DND-41 (cell line): ENCODE measurements around the gene PDE4DIP.
"Not testable (repeated sequence)": the region's sequence is repeated elsewhere in the genome, so short reads cannot be mapped to it uniquely, and the experiment has no call there.

Experiments
- ATAC-seq: fragments of 200-7000 bp; cut with Tn5 transposase; 3 replicates; pipeline ENCODE4 v1.9.1; 2021; ENCODE audit warnings: low read depth; ENCODE audit not compliant: insufficient read depth
- DNase-seq: peaks from one replicate; pipeline ENCODE4 v3.0.0-alpha.2; 2020
- H2AFZ ChIP-seq: 2 replicates; pipeline ENCODE4 v1.6.0; 2012; ENCODE audit warnings: low read depth, low read length
- H3K27ac ChIP-seq: 2 replicates; pipeline ENCODE4 v1.5.1; 2012; ENCODE audit warnings: low read length, inconsistent platforms
- H3K27me3 ChIP-seq: fragments of 200-600 bp; sonication (generic); 2 replicates; pipeline ENCODE4 v1.6.0; 2012; ENCODE audit warnings: low read length, mild to moderate bottlenecking, inconsistent platforms; ENCODE audit not compliant: insufficient read depth, poor library complexity
- H3K36me3 ChIP-seq: 2 replicates; pipeline ENCODE4 v1.5.1; 2012; ENCODE audit warnings: low read length, inconsistent platforms; ENCODE audit not compliant: insufficient read depth
- H3K4me1 ChIP-seq: 2 replicates; pipeline ENCODE4 v1.5.1; 2012; ENCODE audit warnings: mild to moderate bottlenecking, low read length; ENCODE audit not compliant: insufficient read depth
- H3K4me2 ChIP-seq: 2 replicates; pipeline ENCODE4 v1.6.0; 2012; ENCODE audit warnings: mild to moderate bottlenecking, moderate library complexity, low read length, inconsistent platforms; ENCODE audit not compliant: insufficient read depth
- H3K4me3 ChIP-seq, 2 experiments: fragments of 200-600 bp in 1 of 2; shearing (Covaris generic) in 1 of 2; 2 replicates each; pipeline ENCODE4 v1.5.1; 2012 to 2016; ENCODE audit warnings: inconsistent platforms in 2 of 2, low read length in 2 of 2, mild to moderate bottlenecking in 2 of 2, low read depth in 1 of 2, moderate library complexity in 1 of 2
- H3K79me2 ChIP-seq: 2 replicates; pipeline ENCODE4 v1.6.0; 2012; ENCODE audit warnings: low read length, inconsistent platforms; ENCODE audit not compliant: insufficient read depth
- H3K9ac ChIP-seq: 2 replicates; pipeline ENCODE4 v1.6.0; 2012; ENCODE audit warnings: low read depth, mild to moderate bottlenecking, inconsistent platforms, low read length, moderate library complexity
- H3K9me3 ChIP-seq: 2 replicates; pipeline ENCODE4 v1.5.1; 2012; ENCODE audit warnings: low read length, moderate library complexity, mild to moderate bottlenecking, inconsistent platforms; ENCODE audit not compliant: insufficient read depth, severe bottlenecking
- H4K20me1 ChIP-seq: 2 replicates; pipeline ENCODE4 v1.6.0; 2012; ENCODE audit warnings: low read length; ENCODE audit not compliant: insufficient read depth

PDE4DIP gene

DNA sequence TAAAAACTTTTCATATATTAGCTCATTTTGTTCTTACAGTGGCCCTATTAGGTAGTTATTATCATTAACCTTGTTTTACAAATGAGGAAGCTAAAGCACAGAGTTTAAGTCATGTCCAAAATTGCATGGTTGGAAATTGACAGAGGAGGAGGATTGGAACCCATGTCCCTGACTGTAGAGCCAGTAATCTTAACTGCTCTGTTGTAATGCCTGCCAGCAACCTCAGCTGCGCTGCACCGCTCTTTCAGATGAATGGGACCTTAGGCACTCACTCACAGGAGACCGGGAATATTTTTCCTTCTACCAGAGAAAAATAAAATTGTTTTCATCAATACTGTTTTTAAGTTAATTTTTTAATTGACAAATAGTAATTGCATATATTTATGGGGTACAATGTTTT is 14.9 kb upstream of the PDE4DIP start:
- not testable (repeated sequence) for H3K79me2 ChIP-seq, H3K36me3 ChIP-seq, H2AFZ ChIP-seq, H3K4me2 ChIP-seq, H3K4me1 ChIP-seq, H3K4me3 ChIP-seq, H3K9me3 ChIP-seq, ATAC-seq, H3K27me3 ChIP-seq, H3K27ac ChIP-seq, DNase-seq, H3K9ac ChIP-seq, H4K20me1 ChIP-seq

DNA sequence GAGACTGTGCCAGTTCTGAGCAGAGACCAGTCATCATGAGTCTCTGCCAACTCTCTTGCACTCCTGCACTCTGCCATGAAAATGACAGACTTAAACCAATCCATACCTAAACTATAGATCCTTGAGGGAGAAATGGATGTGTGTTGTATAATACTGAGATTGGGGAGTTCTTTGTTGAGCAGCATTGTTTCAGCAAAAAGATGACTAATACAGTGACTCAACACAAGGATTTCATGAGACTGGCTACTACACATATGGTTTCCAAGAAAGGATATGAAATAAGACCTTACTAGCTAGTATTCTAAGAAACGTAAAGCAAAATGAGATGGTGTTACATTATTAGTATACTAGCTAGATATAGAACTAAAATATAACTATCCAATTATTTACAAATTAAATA is 3.0 kb upstream of the PDE4DIP start:
- H3K4me3 ChIP-seq, H3K36me3 ChIP-seq, H4K20me1 ChIP-seq, H3K79me2 ChIP-seq, H3K27me3 ChIP-seq, H3K9ac ChIP-seq, H3K4me1 ChIP-seq, H3K9me3 ChIP-seq, H3K4me2 ChIP-seq, H2AFZ ChIP-seq, ATAC-seq, DNase-seq, H3K27ac ChIP-seq: not testable (repeated sequence)

DNA sequence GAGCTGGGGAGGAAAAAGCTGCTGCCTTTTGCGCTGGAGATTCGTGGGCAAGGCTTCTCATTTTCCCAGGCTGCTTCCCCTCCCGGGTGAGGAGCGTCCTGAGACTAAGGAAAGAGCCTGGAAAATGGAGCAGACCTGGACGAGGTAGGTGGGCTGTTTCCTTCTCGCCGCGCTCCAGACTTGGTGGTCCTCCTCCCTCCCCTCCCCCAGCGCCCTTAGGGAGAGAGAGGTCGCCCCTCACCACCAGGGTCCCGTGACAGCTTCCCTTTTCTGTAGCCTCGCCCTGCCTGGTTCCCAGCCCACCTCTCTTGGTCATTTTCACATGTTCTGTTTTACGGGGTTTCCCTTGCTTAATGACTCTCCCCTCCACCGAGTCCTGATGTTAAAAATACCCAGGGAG is 423 bp downstream of the PDE4DIP start:
- not testable (repeated sequence) for H3K27me3 ChIP-seq, H3K36me3 ChIP-seq, ATAC-seq, H2AFZ ChIP-seq, H3K9me3 ChIP-seq, H3K79me2 ChIP-seq, H3K4me1 ChIP-seq, H3K9ac ChIP-seq, H3K4me2 ChIP-seq, H3K27ac ChIP-seq, DNase-seq, H4K20me1 ChIP-seq, H3K4me3 ChIP-seq

DNA sequence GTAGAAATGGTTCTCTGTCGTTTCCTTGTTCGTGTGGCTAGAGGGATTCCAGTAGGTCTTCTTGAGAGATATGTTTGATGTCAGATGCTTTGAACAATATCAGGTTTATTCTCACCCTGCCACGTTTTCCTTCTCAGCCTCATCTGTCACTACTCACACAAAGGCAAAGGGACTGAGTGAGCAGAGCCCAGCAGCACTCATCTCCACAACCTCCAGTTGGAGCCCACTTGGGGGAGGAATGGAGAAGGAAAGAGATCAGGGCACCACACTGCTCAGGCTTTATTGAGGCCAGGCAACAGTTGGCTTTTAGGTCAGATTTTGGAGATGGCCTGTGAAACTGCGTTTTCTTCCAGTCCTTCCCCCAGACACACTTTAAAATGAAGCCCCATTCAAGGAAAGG is 840 bp downstream of the PDE4DIP start:
- H2AFZ ChIP-seq, H3K27ac ChIP-seq, H3K4me1 ChIP-seq, H3K36me3 ChIP-seq, H3K9me3 ChIP-seq, H4K20me1 ChIP-seq, H3K4me3 ChIP-seq, DNase-seq, H3K27me3 ChIP-seq, H3K9ac ChIP-seq, H3K4me2 ChIP-seq, ATAC-seq, H3K79me2 ChIP-seq: not testable (repeated sequence)

DNA sequence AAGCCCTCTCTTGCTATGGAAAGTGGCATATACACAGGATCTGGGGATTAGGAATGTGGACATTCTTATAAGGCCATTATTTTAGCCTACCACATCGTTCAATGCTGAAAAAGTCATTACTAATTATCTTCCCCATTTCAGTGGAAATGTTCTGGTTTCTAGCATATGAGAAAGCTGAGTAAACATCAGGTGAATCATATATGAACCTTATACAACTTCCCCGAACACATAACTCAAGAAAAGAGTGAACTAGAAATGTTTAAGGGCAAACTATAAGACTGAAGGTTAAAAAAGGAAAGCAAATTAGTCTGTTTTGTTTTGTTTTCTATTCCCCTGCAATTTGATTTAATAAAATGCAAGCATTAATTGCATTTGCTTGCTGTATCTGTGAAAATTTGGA is 6.1 kb downstream of the PDE4DIP start:
- not testable (repeated sequence) for H3K4me1 ChIP-seq, H3K36me3 ChIP-seq, H3K27me3 ChIP-seq, H3K9me3 ChIP-seq, H3K4me3 ChIP-seq, DNase-seq, H4K20me1 ChIP-seq, H3K4me2 ChIP-seq, ATAC-seq, H3K9ac ChIP-seq, H2AFZ ChIP-seq, H3K79me2 ChIP-seq, H3K27ac ChIP-seq

DNA sequence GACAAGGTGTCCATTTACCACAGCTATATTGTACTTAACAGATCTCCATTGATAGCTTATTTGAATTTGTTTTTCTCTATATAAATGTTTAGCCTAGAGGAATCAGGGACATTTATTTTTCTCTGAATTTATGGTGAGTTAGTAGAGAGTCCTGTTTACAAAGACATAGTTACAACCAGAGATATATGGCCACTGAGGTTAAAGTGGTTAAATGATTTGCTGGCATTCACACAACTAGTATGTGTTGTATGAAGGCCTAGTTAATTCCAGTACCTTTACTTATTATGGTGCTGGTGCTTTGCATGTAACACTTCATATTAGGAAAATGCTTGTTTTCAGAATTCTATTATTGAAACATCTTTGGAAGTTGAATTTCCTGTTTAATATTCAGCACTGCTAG is 6.6 kb downstream of the PDE4DIP start:
- H3K36me3 ChIP-seq, H3K9ac ChIP-seq, H3K4me3 ChIP-seq, H3K79me2 ChIP-seq, H3K9me3 ChIP-seq, H3K27me3 ChIP-seq, H3K27ac ChIP-seq, DNase-seq, H4K20me1 ChIP-seq, ATAC-seq, H3K4me1 ChIP-seq, H2AFZ ChIP-seq, H3K4me2 ChIP-seq: not testable (repeated sequence)

DNA sequence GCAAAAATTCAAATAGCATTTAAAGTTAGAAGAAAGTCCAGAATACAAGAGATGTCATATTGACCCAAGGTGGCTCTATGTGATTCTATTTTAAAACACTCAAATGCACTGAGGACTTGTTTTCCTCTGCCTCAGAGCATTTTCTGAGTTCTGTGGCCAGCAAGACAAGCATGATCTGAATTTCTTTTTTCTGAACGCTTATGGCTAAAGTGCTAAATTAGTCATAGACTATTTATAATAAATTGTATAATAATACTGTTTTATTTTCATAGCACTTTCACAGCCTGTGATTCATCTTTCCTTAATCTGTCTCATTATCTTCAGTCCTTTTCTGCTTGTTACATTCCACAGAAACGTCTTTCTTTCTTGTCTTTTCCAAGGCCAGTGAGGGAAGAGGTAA is 7.5 kb downstream of the PDE4DIP start:
- not testable (repeated sequence) for H3K4me3 ChIP-seq, H3K4me2 ChIP-seq, H3K9me3 ChIP-seq, DNase-seq, H3K4me1 ChIP-seq, H3K27me3 ChIP-seq, H3K79me2 ChIP-seq, H3K36me3 ChIP-seq, H3K27ac ChIP-seq, H4K20me1 ChIP-seq, ATAC-seq, H3K9ac ChIP-seq, H2AFZ ChIP-seq

DNA sequence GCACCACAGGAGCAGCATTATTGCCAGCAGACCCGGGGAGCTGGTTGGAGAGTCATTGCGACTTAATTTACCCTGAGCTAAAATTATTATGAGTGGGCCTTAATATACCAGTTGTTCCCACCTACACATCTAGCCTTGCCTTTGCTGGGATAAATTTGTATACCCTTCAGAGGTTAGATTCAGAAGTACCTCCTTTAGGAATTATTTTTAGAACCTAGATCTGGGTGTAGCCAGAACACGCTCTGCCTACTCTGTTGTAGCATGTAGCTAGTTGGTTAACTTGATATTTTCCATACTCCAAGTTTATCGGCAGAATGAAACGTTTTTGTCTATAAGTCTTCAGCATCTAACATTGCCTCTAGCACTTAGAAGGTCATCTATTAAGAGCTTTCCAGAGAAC is 9.1 kb downstream of the PDE4DIP start:
- not testable (repeated sequence) for ATAC-seq, H2AFZ ChIP-seq, H3K9me3 ChIP-seq, H3K4me2 ChIP-seq, DNase-seq, H3K27me3 ChIP-seq, H3K27ac ChIP-seq, H3K9ac ChIP-seq, H3K4me3 ChIP-seq, H3K36me3 ChIP-seq, H4K20me1 ChIP-seq, H3K4me1 ChIP-seq, H3K79me2 ChIP-seq

DNA sequence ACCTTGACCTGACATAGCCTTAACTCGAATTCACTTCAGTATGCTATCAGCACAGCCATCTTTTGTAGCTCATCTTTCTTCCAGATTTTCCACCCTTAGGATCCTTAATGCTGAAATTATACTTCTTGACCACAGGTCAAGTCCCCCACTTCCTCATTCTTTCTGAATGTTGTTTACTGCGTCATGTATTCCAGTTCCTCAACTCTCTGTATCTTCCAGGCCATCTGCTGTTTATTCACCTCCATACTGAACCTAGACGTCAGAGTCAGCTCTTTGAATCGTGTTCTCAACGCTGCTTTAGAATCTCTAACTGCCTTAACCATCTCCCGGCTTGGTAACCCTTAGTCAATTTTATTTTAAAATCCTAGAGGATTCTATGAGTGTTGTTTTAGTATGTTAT is 9.8 kb downstream of the PDE4DIP start:
- H3K9me3 ChIP-seq: not testable (repeated sequence)

More for the DNA sequence above, 9.8 kb downstream of the PDE4DIP start:
- H3K27me3 ChIP-seq, H3K9ac ChIP-seq, H3K4me1 ChIP-seq, H3K4me2 ChIP-seq, H2AFZ ChIP-seq, H3K36me3 ChIP-seq, H3K27ac ChIP-seq, ATAC-seq, H4K20me1 ChIP-seq, H3K79me2 ChIP-seq, DNase-seq, H3K4me3 ChIP-seq: not testable (repeated sequence)
